Neural cell (in vitro differentiated cells): ENCODE results near the gene SLC17A7.

Experiments used
- EZH2 ChIP-seq: fragments of 200-600, 300-800 bp; shearing (Covaris generic), sonication (generic); IDR thresholded peaks from 2 replicates; pipeline ENCODE4 v1.6.1; 2014; ENCODE audit warnings: antibody characterized with exemption, low read length, borderline replicate concordance, mild to moderate bottlenecking; ENCODE audit not compliant: insufficient read depth, poor library complexity, severe bottlenecking
- POLR2AphosphoS5 ChIP-seq: IDR thresholded peaks from 2 replicates; pipeline ENCODE4 v1.6.1; 2012
- TF ChIP-seq, protein P1 (sequence below): fragments of 450-650 bp; IDR thresholded peaks from 2 replicates; pipeline ENCODE4 v1.5.1; 2014; ENCODE audit warnings: antibody characterized with exemption, mild to moderate bottlenecking, moderate library complexity; ENCODE audit not compliant: poor library complexity, severe bottlenecking
- TF ChIP-seq, protein P2 (sequence below): IDR thresholded peaks from 2 replicates; pipeline ENCODE4 v1.6.1; 2012; ENCODE audit warnings: borderline replicate concordance

DNA sequence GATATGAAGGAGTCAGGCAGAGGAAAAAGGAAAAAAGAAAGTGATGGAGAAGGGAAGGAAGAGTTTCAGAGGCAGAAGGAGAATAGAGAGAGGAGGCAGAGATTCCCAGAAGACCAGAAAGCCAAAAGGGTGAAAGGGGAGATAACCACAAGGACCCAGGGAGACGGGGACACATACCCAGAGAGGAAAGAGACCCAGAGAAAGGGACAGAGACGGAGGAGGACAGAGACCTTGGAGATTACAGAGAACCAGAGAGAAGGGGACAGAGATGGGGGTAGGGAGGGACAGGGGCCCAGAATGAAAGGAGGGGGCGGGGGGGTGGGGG, 19.5 kb downstream of the SLC17A7 start:
- TF ChIP-seq POLR2AphosphoS5 (no peak), EZH2 (no peak)
- TF ChIP-seq, protein P1, sequence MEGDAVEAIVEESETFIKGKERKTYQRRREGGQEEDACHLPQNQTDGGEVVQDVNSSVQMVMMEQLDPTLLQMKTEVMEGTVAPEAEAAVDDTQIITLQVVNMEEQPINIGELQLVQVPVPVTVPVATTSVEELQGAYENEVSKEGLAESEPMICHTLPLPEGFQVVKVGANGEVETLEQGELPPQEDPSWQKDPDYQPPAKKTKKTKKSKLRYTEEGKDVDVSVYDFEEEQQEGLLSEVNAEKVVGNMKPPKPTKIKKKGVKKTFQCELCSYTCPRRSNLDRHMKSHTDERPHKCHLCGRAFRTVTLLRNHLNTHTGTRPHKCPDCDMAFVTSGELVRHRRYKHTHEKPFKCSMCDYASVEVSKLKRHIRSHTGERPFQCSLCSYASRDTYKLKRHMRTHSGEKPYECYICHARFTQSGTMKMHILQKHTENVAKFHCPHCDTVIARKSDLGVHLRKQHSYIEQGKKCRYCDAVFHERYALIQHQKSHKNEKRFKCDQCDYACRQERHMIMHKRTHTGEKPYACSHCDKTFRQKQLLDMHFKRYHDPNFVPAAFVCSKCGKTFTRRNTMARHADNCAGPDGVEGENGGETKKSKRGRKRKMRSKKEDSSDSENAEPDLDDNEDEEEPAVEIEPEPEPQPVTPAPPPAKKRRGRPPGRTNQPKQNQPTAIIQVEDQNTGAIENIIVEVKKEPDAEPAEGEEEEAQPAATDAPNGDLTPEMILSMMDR = no peak
- TF ChIP-seq, protein P2, sequence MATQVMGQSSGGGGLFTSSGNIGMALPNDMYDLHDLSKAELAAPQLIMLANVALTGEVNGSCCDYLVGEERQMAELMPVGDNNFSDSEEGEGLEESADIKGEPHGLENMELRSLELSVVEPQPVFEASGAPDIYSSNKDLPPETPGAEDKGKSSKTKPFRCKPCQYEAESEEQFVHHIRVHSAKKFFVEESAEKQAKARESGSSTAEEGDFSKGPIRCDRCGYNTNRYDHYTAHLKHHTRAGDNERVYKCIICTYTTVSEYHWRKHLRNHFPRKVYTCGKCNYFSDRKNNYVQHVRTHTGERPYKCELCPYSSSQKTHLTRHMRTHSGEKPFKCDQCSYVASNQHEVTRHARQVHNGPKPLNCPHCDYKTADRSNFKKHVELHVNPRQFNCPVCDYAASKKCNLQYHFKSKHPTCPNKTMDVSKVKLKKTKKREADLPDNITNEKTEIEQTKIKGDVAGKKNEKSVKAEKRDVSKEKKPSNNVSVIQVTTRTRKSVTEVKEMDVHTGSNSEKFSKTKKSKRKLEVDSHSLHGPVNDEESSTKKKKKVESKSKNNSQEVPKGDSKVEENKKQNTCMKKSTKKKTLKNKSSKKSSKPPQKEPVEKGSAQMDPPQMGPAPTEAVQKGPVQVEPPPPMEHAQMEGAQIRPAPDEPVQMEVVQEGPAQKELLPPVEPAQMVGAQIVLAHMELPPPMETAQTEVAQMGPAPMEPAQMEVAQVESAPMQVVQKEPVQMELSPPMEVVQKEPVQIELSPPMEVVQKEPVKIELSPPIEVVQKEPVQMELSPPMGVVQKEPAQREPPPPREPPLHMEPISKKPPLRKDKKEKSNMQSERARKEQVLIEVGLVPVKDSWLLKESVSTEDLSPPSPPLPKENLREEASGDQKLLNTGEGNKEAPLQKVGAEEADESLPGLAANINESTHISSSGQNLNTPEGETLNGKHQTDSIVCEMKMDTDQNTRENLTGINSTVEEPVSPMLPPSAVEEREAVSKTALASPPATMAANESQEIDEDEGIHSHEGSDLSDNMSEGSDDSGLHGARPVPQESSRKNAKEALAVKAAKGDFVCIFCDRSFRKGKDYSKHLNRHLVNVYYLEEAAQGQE = no peak
